ENCODE measurements around the gene KCNIP1. TPM values are rescaled to one million over a fixed set of nuclear protein-coding genes. Genes with fewer than 3 reads are reported as not detected.

KCNIP1 gene
- total RNA-seq, 2 experiments from 2014 or later, result not detected

DNA sequence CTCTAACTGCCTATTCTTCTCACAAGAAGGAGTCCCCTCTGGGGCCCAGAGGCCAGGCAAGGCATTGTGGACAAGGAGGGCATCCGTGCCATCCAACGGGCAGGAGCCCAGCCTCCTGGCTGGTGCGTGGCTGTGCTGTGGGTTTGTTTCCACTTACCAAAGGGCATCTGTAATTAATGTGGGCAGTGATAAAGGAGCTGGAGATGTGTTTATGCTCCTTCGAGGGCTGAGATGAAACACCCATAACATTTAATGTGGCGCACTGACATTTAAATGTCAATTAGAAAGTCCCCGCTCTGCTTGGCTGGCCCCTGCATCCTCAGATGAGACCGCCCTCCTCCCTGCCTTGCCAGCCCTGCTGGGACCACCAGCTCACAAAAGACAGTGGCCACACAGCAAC, 57.1 kb downstream of the KCNIP1 start:
- ChIA-PET CTCF (no interaction called here), POLR2A (no interaction called here)
- Histone ChIP-seq H3K36me3 (ENCODE audit: insufficient read depth, low read length) (no peaks in the 10 kb centered on the region), H3K4me3 (ENCODE audit: low read length) (no peak overlapping the region), H3K9me3 (ENCODE audit: control insufficient read depth in 1 of 2, insufficient read depth in 1 of 2, low read length in 2 of 2) (no peaks in the 10 kb centered on the region), H3K27ac (ENCODE audit: low read depth in 1 of 2, low read length in 2 of 2) (no peak overlapping the region), H3K27me3 (ENCODE audit: control insufficient read depth in 1 of 2, insufficient read depth in 2 of 2, low read length in 2 of 2) (peaks cover 0 to 5% of the 10 kb centered on the region in 2 experiments), H3K4me1 (ENCODE audit: insufficient read depth, low read length) (no peaks in the 10 kb centered on the region)
- DNase-seq (no peak), ATAC-seq (ENCODE audit: poor library complexity) (no peak)
- Mint-ChIP-seq H3K9me3 (no peaks in the 10 kb centered on the region), H3K36me3 (ENCODE audit: low read depth) (no peaks in the 10 kb centered on the region), H3K4me1 (ENCODE audit: low read depth) (no peaks in the 10 kb centered on the region), H3K4me3 (no peak overlapping the region), H3K27me3 (peaks cover 41% of the 10 kb centered on the region), H3K27ac (no peak overlapping the region)
- TF ChIP-seq, protein P1, sequence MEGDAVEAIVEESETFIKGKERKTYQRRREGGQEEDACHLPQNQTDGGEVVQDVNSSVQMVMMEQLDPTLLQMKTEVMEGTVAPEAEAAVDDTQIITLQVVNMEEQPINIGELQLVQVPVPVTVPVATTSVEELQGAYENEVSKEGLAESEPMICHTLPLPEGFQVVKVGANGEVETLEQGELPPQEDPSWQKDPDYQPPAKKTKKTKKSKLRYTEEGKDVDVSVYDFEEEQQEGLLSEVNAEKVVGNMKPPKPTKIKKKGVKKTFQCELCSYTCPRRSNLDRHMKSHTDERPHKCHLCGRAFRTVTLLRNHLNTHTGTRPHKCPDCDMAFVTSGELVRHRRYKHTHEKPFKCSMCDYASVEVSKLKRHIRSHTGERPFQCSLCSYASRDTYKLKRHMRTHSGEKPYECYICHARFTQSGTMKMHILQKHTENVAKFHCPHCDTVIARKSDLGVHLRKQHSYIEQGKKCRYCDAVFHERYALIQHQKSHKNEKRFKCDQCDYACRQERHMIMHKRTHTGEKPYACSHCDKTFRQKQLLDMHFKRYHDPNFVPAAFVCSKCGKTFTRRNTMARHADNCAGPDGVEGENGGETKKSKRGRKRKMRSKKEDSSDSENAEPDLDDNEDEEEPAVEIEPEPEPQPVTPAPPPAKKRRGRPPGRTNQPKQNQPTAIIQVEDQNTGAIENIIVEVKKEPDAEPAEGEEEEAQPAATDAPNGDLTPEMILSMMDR (IDR thresholded peaks at IDR 0.05), result no peak
- intact Hi-C loops (cut with DNase I, micrococcal nuclease), result no loop called here

DNA sequence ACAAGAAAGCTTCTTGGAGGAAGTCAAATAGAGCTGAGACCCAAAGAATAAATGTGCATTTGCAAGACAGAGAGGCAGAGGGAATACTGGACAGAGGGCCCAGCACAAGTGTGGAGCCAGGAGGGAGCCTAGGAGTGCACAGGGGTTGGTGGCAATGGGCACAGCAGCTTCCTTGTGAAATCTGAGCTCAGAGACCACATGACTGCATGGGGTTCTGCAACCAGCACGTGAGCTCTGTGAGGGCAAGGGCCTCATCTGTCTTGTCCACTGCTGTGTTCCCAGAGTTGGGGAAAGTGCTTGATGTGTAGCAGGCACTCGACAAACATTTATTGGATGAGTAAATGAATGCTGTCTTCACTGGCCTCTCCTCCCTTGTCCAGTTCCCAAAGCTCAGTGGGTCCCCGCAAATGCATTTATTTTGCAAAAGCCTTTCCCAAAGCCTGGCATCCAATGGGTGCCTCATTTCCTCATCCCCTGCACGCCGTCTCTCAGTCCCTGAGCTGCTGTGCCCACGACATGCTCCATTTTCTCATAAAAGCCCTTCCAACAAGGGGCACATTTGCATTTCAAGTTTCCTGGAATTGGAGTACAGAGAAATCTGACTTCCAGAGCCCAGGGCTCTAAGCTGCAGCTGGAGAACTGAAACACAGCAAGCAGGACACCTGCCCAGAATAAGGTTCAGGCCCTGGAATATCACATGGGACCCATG, 58.5 kb downstream of the KCNIP1 start:
- Mint-ChIP-seq H3K36me3 (ENCODE audit: low read depth) (no peaks in the 10 kb centered on the region), H3K27ac (no peak overlapping the region), H3K27me3 (peaks cover 48% of the 10 kb centered on the region), H3K4me3 (no peak overlapping the region), H3K9me3 (no peaks in the 10 kb centered on the region), H3K4me1 (ENCODE audit: low read depth) (no peaks in the 10 kb centered on the region)
- H3K27ac ChIP-seq (ENCODE audit: low read depth in 1 of 2, low read length in 2 of 2), result no peak overlapping the region
- no peaks in the 10 kb centered on the region for H3K36me3 ChIP-seq (ENCODE audit: insufficient read depth, low read length)
- CTCF ChIA-PET, result no interaction called here
- no peak overlapping the region for H3K4me3 ChIP-seq (ENCODE audit: low read length)
- intact Hi-C loops (cut with DNase I, micrococcal nuclease), result no loop called here
- DNase-seq, result no peak
- TF ChIP-seq, protein P1 (IDR thresholded peaks at IDR 0.05), result no peak
- H3K9me3 ChIP-seq (ENCODE audit: control insufficient read depth in 1 of 2, insufficient read depth in 1 of 2, low read length in 2 of 2), result no peaks in the 10 kb centered on the region
- no peak for ATAC-seq (ENCODE audit: poor library complexity)
- peaks cover 0 to 9% of the 10 kb centered on the region in 2 experiments for H3K27me3 ChIP-seq (ENCODE audit: control insufficient read depth in 1 of 2, insufficient read depth in 2 of 2, low read length in 2 of 2)
- no peaks in the 10 kb centered on the region for H3K4me1 ChIP-seq (ENCODE audit: insufficient read depth, low read length)
- POLR2A ChIA-PET, result no interaction called here

DNA sequence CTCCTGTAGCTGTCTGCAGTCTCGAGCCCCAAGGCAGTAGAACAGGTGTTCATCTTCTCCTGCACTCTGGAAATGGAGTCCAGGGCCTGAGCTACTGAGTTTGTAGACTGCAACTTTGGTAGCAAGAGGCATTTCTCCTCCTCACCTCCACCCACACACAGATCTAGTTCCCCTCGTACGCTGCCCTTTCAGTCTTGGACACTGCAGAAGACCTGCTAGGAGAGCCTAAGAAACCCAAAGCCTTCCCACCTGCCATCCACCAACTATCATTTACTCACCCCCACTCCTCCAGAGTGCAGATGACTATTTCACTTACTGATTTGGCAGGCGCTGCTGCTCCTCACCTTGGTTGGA, 59.0 kb downstream of the KCNIP1 start:
- H3K4me3 Mint-ChIP-seq, result no peak overlapping the region
- no peaks in the 10 kb centered on the region for H3K4me1 ChIP-seq (ENCODE audit: insufficient read depth, low read length)
- no peak overlapping the region for H3K4me3 ChIP-seq (ENCODE audit: low read length)
- H3K27me3 ChIP-seq (ENCODE audit: control insufficient read depth in 1 of 2, insufficient read depth in 2 of 2, low read length in 2 of 2), result peaks cover 2 to 9% of the 10 kb centered on the region in 2 experiments
- DNase-seq (no peak), ATAC-seq (ENCODE audit: poor library complexity) (no peak)
- CTCF ChIA-PET, result no interaction called here
- POLR2A ChIA-PET, result no interaction called here
- no peaks in the 10 kb centered on the region for H3K4me1 Mint-ChIP-seq (ENCODE audit: low read depth)
- peaks cover 48% of the 10 kb centered on the region for H3K27me3 Mint-ChIP-seq
- H3K9me3 ChIP-seq (ENCODE audit: control insufficient read depth in 1 of 2, insufficient read depth in 1 of 2, low read length in 2 of 2), result no peaks in the 10 kb centered on the region
- H3K27ac ChIP-seq (ENCODE audit: low read depth in 1 of 2, low read length in 2 of 2), result no peak overlapping the region
- H3K9me3 Mint-ChIP-seq, result no peaks in the 10 kb centered on the region
- H3K36me3 Mint-ChIP-seq (ENCODE audit: low read depth), result no peaks in the 10 kb centered on the region
- no peak overlapping the region for H3K27ac Mint-ChIP-seq
- intact Hi-C loops (cut with DNase I, micrococcal nuclease), result no loop called here
- H3K36me3 ChIP-seq (ENCODE audit: insufficient read depth, low read length), result no peaks in the 10 kb centered on the region
- TF ChIP-seq, protein P1 (IDR thresholded peaks at IDR 0.05), result no peak

Data from CD4-positive, alpha-beta T cell (primary cell).